Activated CD4-positive, alpha-beta T cell treated with anti-CD3 and anti-CD28 coated beads for 36 hours (primary cell): ENCODE results near the gene ARRB1. TPM values are rescaled to one million over a fixed set of nuclear protein-coding genes. Genes with fewer than 3 reads are reported as not detected.
"Not testable (repeated sequence)": the region's sequence is repeated elsewhere in the genome, so short reads cannot be mapped to it uniquely, and the experiment has no call there.

ENCODE experiments used
- ATAC-seq: fragments of 200-7000 bp; cut with Tn5 transposase; one replicate; pipeline ENCODE4 v1.10.0; 2021; ENCODE audit warnings: mild to moderate bottlenecking, moderate library complexity
- CTCF ChIA-PET: fragments of 350-600 bp; sonication (Branson Sonifier 250); formaldehyde crosslinking; loops from one replicate; lab custom pipeline; 2021; ENCODE audit warnings: antibody characterized with exemption; lab: Charles Lee
- POLR2A ChIA-PET: fragments of 350-600 bp; sonication (Branson Sonifier 250); formaldehyde crosslinking; loops from one replicate; lab custom pipeline; 2021; ENCODE audit warnings: antibody characterized with exemption, inconsistent platforms; lab: Charles Lee
- DNase-seq: peaks from one replicate; pipeline ENCODE4 v3.0.0-alpha.2; 2020
- H3K27ac Mint-ChIP-seq: one replicate; pipeline ENCODE4 v1.8.0; 2021; ENCODE audit warnings: mixed read lengths
- H3K27me3 Mint-ChIP-seq: one replicate; pipeline ENCODE4 v1.8.0; 2021; ENCODE audit warnings: mixed read lengths
- H3K36me3 Mint-ChIP-seq: one replicate; pipeline ENCODE4 v1.8.0; 2021; ENCODE audit warnings: low read depth, mixed read lengths
- H3K4me1 Mint-ChIP-seq: one replicate; pipeline ENCODE4 v1.8.0; 2021; ENCODE audit warnings: mixed read lengths
- H3K4me3 Mint-ChIP-seq: one replicate; pipeline ENCODE4 v1.8.0; 2021; ENCODE audit warnings: mild to moderate bottlenecking, moderate library complexity, mixed read lengths
- H3K9me3 Mint-ChIP-seq: one replicate; pipeline ENCODE4 v1.8.0; 2021; ENCODE audit warnings: low read depth, mixed read lengths
- intact Hi-C, 2 experiments: fragments of 100-400 bp; cut with DNase I in 1 of 2; cut with micrococcal nuclease in 1 of 2; formaldehyde crosslinking; loops; one replicate each; pipeline versions ENCODE4 v1.14.2 to v1.15.1; 2022 to 2024; cut with DNase I, micrococcal nuclease
- total RNA-seq, 2 experiments: library from RNA; stranded (reverse); gene quantifications; one replicate each; pipeline ENCODE4 v1.2.3, GENCODE V29; 2021

The ARRB1 gene
- total RNA-seq, 2 experiments from 2014 or later, result 21.0 to 21.8 TPM

GRCh38 chr11:75274716-75275115, 76.7 kb downstream of the ARRB1 start:
- H3K4me1 Mint-ChIP-seq, result peaks cover 46% of the 10 kb centered on the region
- intact Hi-C loops, result loop anchor here in 1 of 2 experiments (10.0 kb wide), 1 partner anchor 250 kb away; the partner anchor contains the start of gene GDPD5
- H3K27ac Mint-ChIP-seq, ATAC-seq, POLR2A ChIA-PET, DNase-seq, H3K4me3 Mint-ChIP-seq, H3K27me3 Mint-ChIP-seq, H3K9me3 Mint-ChIP-seq: not testable (repeated sequence)
- H3K36me3 Mint-ChIP-seq, result peaks cover 15% of the 10 kb centered on the region
- CTCF ChIA-PET, result interaction anchor here (0.7 to 12.1 kb wide), 7 partner anchors 26 to 592 kb away, joined by 3 to 279 read pairs (median 4); no protein-coding TSS in a partner anchor

- no peaks in the 10 kb centered on the region for H3K9me3 Mint-ChIP-seq
- POLR2A ChIA-PET, result no interaction called here
- no peaks in the 10 kb centered on the region for H3K27me3 Mint-ChIP-seq
- no peak for ATAC-seq
- H3K4me1 Mint-ChIP-seq, result peaks cover 43% of the 10 kb centered on the region
- H3K36me3 Mint-ChIP-seq, result peaks cover 11% of the 10 kb centered on the region
- peak overlapping the region; percentile 67 for H3K27ac Mint-ChIP-seq
- intact Hi-C loops, result loop anchor here in 1 of 2 experiments (10.0 kb wide), 1 partner anchor 251 kb away; the partner anchor contains the start of gene GDPD5
- no peak for DNase-seq
- no peak overlapping the region for H3K4me3 Mint-ChIP-seq
- CTCF ChIA-PET, result interaction anchor here (0.6 to 2.6 kb wide), 6 partner anchors 28 to 131 kb away, joined by 3 to 10 read pairs (median 4); no protein-coding TSS in a partner anchor
Measured at GRCh38 chr11:75273411-75274391, 77.8 kb downstream of the ARRB1 start.

DNA sequence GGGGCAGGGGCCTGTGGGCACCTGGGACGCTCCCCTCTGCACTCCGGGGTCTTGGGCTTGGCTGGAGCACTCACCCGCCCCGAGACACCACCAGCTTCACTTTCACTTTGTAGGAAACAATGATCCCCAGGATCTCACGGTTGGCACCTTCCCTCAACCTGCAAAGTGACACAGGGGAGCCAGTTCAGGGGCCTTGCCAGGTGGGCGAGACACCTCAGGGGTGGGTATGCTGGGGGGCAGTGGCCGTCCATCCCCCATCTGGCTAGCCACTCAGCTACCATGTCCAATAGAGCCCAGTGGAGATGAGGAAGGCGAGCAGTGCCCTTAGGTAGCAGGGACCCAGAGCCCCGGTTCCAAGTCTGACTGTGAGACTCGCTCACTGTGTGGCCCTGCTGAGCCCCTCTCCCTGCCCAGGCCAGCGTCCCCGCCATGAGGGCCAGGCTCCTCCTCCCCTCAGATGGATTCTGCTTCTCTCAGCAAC, 78.6 kb downstream of the ARRB1 start:
- ATAC-seq (no peak), DNase-seq (no peak)
- CTCF ChIA-PET, result interaction anchor here (0.6 to 2.6 kb wide), 5 partner anchors 27 to 130 kb away, joined by 3 to 10 read pairs (median 4); no protein-coding TSS in a partner anchor
- Mint-ChIP-seq H3K27me3 (no peaks in the 10 kb centered on the region), H3K4me1 (peaks cover 42% of the 10 kb centered on the region), H3K27ac (peak overlapping the region; percentile 56), H3K9me3 (no peaks in the 10 kb centered on the region), H3K36me3 (peaks cover 9% of the 10 kb centered on the region), H3K4me3 (no peak overlapping the region)
- intact Hi-C loops, result loop anchor here in 1 of 2 experiments (10.0 kb wide), 1 partner anchor 252 kb away; the partner anchor contains the start of gene GDPD5
- POLR2A ChIA-PET, result no interaction called here

DNA sequence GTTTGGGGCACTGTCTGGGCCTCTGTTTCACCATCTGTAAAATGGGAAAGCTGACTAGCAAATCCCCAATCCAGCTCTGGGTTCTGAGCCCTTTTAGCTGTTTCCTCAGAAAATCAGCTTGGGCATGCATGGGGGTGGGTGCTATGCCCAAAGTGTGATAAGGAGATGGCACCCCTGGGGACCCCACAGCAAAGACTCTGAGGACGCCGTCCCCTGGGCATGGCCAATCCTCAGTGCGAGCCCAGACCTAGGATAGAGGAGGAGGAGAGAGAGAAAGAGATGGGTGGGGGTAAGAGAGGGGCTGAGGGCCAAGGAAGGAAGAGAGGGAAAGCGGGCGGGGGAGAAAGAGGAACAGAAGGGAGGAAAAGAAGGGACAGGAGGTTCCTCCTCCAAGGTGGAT, 79.1 kb downstream of the ARRB1 start:
- intact Hi-C loops, result loop anchor here in 1 of 2 experiments (10.0 kb wide), 1 partner anchor 252 kb away; the partner anchor contains the start of gene GDPD5
- DNase-seq (no peak), ATAC-seq (no peak)
- Mint-ChIP-seq H3K36me3 (peaks cover 9% of the 10 kb centered on the region), H3K9me3 (no peaks in the 10 kb centered on the region), H3K27ac (no peak overlapping the region), H3K27me3 (no peaks in the 10 kb centered on the region), H3K4me3 (no peak overlapping the region), H3K4me1 (peaks cover 38% of the 10 kb centered on the region)
- POLR2A ChIA-PET, result no interaction called here
- CTCF ChIA-PET, result interaction anchor here (0.8 to 3.9 kb wide), 6 partner anchors 7 to 132 kb away, joined by 3 to 17 read pairs (median 8); no protein-coding TSS in a partner anchor

DNA sequence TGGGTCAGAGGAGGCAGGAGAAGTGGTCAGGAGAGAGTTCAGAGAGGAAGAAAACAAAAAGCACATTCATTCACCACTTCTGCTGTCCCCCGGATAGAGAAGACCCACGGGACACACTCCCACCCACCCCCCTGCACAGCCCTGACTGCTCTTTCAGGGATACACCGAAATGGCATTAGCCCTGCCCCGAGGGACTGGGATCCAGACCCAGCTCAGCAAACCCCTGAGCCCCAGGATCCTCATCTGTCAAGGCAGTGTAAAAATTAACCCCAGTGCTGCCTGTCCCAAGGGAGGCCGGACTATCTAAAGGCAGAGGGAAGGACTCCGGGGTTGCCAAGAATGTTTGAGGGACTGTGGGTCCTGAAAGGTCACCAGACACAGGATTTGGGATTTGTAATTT, 79.7 kb downstream of the ARRB1 start:
- ATAC-seq, result no peak
- no peaks in the 10 kb centered on the region for H3K9me3 Mint-ChIP-seq
- no peak for DNase-seq
- H3K27ac Mint-ChIP-seq, result no peak overlapping the region
- no peaks in the 10 kb centered on the region for H3K27me3 Mint-ChIP-seq
- no peak overlapping the region for H3K4me3 Mint-ChIP-seq
- CTCF ChIA-PET, result interaction anchor here (0.6 to 3.9 kb wide), 12 partner anchors 8 to 1604 kb away, joined by 3 to 17 read pairs (median 4); no protein-coding TSS in a partner anchor
- intact Hi-C loops, result loop anchor here in 1 of 2 experiments (10.0 kb wide), 1 partner anchor 253 kb away; the partner anchor contains the start of gene GDPD5
- peaks cover 33% of the 10 kb centered on the region for H3K4me1 Mint-ChIP-seq
- H3K36me3 Mint-ChIP-seq, result peaks cover 9% of the 10 kb centered on the region
- POLR2A ChIA-PET, result no interaction called here

DNA sequence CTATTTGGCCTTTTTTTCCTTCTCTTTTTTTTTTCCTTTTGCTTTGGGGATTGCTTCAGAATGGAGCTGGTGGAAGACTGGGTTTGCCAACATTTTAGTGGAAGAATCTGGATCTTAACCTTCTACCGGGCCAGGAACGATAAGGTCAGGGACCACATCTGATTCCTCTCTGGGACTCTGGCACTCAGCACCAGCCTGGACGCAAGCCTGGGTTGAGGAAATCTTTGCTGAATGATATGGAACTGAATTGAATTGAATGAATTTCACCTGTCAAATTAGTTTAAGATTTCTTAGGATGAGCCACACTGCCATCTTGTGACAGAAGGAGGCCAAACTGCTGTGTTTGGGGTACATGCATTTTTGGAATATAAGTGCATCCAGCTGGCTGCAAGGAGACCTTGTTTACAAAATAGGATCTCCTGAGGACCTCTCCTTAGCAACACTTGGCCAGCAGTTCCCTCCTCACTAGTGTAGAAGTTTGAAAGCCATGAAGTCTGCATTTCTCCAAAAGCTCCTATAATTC, 80.5 kb downstream of the ARRB1 start:
- ChIA-PET CTCF (interaction anchor here (0.6 to 3.9 kb wide), 13 partner anchors 9 to 662 kb away, joined by 3 to 17 read pairs (median 5); no protein-coding TSS in a partner anchor), POLR2A (no interaction called here)
- Mint-ChIP-seq H3K27me3 (no peaks in the 10 kb centered on the region), H3K36me3 (peaks cover 7% of the 10 kb centered on the region), H3K9me3 (no peaks in the 10 kb centered on the region), H3K27ac (no peak overlapping the region), H3K4me3 (no peak overlapping the region), H3K4me1 (peaks cover 25% of the 10 kb centered on the region)
- intact Hi-C loops, result loop anchor here in 1 of 2 experiments (10.0 kb wide), 1 partner anchor 254 kb away; the partner anchor contains the start of gene GDPD5
- ATAC-seq (no peak), DNase-seq (no peak)

DNA sequence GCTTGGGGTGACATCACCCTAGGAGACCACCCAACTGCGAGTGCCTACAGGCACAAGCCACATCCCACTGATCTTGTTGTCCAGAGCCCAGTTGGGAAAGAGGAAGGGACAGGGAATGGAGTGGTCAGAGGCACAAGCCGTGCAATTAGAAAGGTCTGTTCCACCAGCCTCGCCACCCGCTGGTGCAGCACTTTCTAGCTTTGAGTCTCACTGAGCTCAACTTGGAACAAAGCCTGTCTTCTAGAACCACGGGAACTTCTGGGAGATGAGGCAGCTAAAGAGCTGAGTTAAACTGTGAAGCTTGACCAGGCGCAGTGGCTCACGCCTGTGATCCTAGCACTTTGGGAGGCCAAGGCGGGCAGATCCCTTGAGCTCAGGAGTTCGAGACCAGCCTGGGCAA, 81.6 kb downstream of the ARRB1 start:
- Mint-ChIP-seq H3K27ac (no peak overlapping the region), H3K4me3 (no peak overlapping the region), H3K4me1 (peaks cover 18% of the 10 kb centered on the region), H3K9me3 (no peaks in the 10 kb centered on the region), H3K27me3 (no peaks in the 10 kb centered on the region), H3K36me3 (peaks cover 3% of the 10 kb centered on the region)
- no peak for DNase-seq
- ChIA-PET CTCF (interaction anchor here (0.7 to 3.9 kb wide), 5 partner anchors 10 to 246 kb away, joined by 3 to 17 read pairs (median 9); no protein-coding TSS in a partner anchor), POLR2A (interaction anchor here (0.7 kb wide), 1 partner anchor 83 kb away, joined by 3 read pairs; no protein-coding TSS in a partner anchor)
- ATAC-seq, result no peak
- intact Hi-C loops, result loop anchor here in 1 of 2 experiments (10.0 kb wide), 1 partner anchor 255 kb away; the partner anchor contains the start of gene GDPD5

GRCh38 chr11:75269367-75269660, 82.1 kb downstream of the ARRB1 start:
- Mint-ChIP-seq H3K9me3 (no peaks in the 10 kb centered on the region), H3K27ac (no peak overlapping the region), H3K36me3 (peaks cover 3% of the 10 kb centered on the region), H3K4me1 (peaks cover 20% of the 10 kb centered on the region), H3K27me3 (no peaks in the 10 kb centered on the region), H3K4me3 (no peak overlapping the region)
- CTCF ChIA-PET, result interaction anchor here (2.1 to 3.9 kb wide), 2 partner anchors 127 to 129 kb away, joined by 9 to 15 read pairs; no protein-coding TSS in a partner anchor
- ATAC-seq, result no peak
- intact Hi-C loops, result no loop called here
- POLR2A ChIA-PET, result no interaction called here
- DNase-seq, result no peak

DNA sequence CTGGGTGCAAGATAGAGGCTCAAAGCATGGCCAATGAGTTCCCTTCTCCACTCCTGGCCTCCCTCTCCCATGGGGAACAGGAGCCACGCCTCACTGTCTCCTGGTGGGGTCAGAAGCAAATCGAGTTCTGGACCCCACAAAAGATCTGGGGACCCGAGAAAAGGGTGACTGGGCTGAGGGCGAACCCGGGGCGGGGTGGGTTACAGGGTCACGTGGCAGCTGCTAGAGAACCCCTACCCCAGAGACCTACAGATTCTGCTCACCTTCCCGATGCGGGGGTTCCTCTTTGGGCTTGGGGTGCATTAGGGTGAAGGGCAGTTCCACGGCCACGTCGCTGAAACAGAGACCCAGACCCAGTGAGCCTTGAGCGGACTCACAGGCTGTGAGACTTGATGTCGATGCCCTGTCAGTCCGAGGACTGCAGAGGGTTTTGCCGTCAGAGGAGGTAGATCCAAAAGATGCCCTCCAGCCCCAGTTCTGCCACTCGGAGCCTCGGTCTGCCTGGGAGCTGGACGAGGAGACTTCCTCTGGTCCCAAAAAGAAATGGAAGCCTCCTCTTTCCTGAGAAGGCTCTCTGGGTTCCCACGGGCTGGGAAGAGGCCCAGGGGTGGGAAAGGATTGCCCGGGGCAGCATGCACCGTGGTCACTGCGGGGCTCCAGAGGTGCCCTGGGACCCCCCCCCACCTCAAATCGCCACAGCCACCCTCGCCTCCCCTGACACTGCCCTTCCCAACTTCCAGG, 82.7 kb downstream of the ARRB1 start:
- DNase-seq, result no peak
- POLR2A ChIA-PET, result no interaction called here
- no peaks in the 10 kb centered on the region for H3K9me3 Mint-ChIP-seq
- ATAC-seq, result no peak
- intact Hi-C loops, result no loop called here
- CTCF ChIA-PET, result interaction anchor here (2.1 to 3.9 kb wide), 2 partner anchors 126 to 129 kb away, joined by 9 to 15 read pairs; no protein-coding TSS in a partner anchor
- H3K36me3 Mint-ChIP-seq, result peaks cover under 1% of the 10 kb centered on the region
- no peak overlapping the region for H3K27ac Mint-ChIP-seq
- no peak overlapping the region for H3K4me3 Mint-ChIP-seq
- H3K4me1 Mint-ChIP-seq, result peaks cover 20% of the 10 kb centered on the region
- no peaks in the 10 kb centered on the region for H3K27me3 Mint-ChIP-seq

- no peaks in the 10 kb centered on the region for H3K9me3 Mint-ChIP-seq
- peaks cover 21% of the 10 kb centered on the region for H3K4me1 Mint-ChIP-seq
- no peaks in the 10 kb centered on the region for H3K27me3 Mint-ChIP-seq
- ChIA-PET POLR2A (no interaction called here), CTCF (no interaction called here)
- no peak overlapping the region for H3K4me3 Mint-ChIP-seq
- no peaks in the 10 kb centered on the region for H3K36me3 Mint-ChIP-seq
- DNase-seq, result no peak
- no peak for ATAC-seq
- no peak overlapping the region for H3K27ac Mint-ChIP-seq
- intact Hi-C loops, result no loop called here
Measured at GRCh38 chr11:75267171-75267970, 84.1 kb downstream of the ARRB1 start.
